Heart left ventricle (tissue), 13 donors: Measurements from ENCODE around the gene LAMC1.

ENCODE experiments used
- CTCF ChIP-seq, 12 donors: fragments of 200-600 bp; sonication (generic) in 4 of 12; IDR thresholded peaks; one replicate each; pipeline versions ENCODE4 v1.5.0 to v1.8.0; 2018 to 2022; ENCODE audit warnings: antibody characterized with exemption in 12 of 12, mild to moderate bottlenecking in 5 of 12
- POLR2A ChIP-seq, 2 donors: fragments of 450-650 bp; IDR thresholded peaks; one replicate each; pipeline ENCODE4 v1.6.1; 2017; ENCODE audit warnings: antibody characterized with exemption in 2 of 2, mild to moderate bottlenecking in 2 of 2, moderate library complexity in 2 of 2
- donor health status: ischemic (EF 13 %, LVEDD 7.1; RV severe dilation, severe dysfunction).
- donor health status: DM: no; HTN: yes; CAD: no.
- donor health status: DM: no; HTN: no; CAD: no.
- donor health status: ischemic (EF 25% LVEDD 6.9; RV normal size, moderate dysfunction).
- donor health status: ischemic (EF 25% LVEDD 5.7; RV mildly dilated, moderate dysfunction).
- donor health status: ischemic (EF 35%, LVEDD 5.7; RV mildly dilated, moderate dysfunction).
- donor health status: nonischemic (EF 11% LVEDD 7.7; RV severe dilation, severe dysfunction).
- donor health status: DM: yes; HTN: yes; CAD: no.
- donor health status: PGD.
- donor health status: ischemic (EF 29% LVEDD 5.4; RV normal size, mild dysfunction).
- donor health status: nonischemic (EF 23%, LVEDD 6.1; RV moderate dilation, normal function).

DNA sequence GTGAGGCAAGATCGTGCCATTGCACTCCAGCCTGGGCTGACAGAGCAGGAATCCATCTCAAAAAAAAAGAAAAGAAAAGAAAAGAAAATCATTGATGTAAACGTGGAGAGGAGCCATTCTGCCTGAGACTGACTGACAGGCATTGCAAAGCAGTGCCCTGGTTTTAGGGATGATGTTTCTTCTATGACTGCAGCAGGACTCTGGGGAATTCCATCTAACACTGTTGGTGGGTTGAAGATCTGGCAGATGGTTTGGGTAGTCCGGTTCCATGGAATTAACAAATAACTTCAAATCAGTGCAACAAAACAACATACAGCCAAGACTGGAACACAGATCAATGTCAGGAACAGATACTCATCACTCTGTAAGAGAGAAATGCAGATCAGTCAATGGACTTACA lies 145.1 kb downstream of the LAMC1 start:
- TF ChIP-seq CTCF (IDR thresholded peaks at IDR 0.05) (no peak), POLR2A (IDR thresholded peaks at IDR 0.05) (no peak)
